ENCODE measurements around the gene C2.
"Not testable (repeated sequence)": the region's sequence is repeated elsewhere in the genome, so short reads cannot be mapped to it uniquely, and the experiment has no call there.

C2 gene

DNA sequence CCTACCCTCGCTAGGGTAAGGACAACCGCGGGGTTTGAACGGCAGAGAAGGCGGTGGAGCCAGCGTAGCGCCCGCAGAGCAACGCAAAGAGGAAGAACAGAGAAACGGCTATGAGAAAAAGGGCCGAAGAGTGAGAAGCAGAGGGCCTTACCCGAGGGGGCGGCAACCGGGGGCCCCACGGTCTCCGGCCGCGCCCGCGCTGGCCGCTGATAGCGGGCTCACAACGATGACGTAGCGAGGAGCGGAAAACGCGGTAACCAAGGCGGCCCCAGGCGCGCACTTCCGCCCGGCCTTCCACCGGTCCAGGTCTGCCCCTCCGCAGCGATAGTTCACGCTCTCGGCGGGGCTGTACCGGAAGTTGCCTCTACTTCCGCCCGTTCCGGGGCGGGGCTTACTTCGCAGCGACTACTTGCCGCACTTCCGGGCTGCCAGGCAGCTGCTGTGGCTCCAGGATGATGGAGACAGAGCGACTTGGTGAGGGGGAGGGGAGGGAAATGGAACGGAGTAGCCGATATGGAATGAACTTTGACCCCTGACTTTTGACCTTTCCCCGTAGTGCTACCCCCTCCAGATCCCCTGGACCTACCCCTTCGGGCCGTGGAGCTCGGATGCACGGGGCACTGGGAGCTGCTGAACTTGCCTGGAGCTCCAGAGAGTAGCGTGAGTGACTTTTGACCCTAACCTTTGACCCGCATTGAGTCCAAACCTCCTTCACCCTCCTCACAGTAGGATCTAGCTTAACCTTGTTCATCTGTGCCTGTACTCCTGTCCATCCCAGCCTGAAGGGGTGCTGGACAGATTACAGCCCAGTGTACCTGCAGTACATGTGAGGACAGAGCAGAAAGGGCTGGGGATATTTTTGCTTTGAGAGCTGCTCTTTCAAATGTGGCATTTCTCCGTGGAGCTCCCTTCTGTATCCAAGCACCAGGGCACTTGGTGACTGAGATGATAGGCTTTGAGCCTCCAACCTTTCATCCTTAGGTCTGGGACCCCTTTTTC is 31.5 kb downstream of the C2 start, which contains the start of the genes NELFE and SKIC2:
NELFE (minus strand) TSS at position 231 of the 999 bp plus-strand sequence. CDS start 525 bp downstream, outside the sequence.
SKIC2 (plus strand) TSS at position 435 of the 999 bp plus-strand sequence; CDS start at position 453, 18 bp downstream.
- peak; percentile 80 to 99 (median 95) for DNase-seq

DNA sequence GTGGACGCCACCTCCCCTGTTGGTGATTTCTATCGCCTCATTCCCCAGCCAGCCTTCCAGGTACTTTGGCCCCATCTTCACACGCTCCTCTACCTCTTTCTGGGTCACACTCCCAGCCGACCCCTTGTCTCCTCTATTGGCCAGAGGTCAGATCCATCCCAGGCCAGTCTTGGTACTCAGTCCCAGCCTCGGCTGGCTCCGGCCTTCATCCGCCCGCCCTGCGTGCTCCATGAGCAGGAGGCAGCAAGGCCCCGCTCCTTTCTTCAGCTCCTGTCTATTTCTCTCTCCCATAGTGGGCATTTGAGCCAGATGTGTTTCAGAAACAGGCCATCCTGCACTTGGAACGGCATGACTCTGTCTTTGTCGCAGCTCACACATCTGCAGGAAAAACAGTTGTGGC is 34.1 kb downstream of the C2 start:
- no peak for DNase-seq

DNA sequence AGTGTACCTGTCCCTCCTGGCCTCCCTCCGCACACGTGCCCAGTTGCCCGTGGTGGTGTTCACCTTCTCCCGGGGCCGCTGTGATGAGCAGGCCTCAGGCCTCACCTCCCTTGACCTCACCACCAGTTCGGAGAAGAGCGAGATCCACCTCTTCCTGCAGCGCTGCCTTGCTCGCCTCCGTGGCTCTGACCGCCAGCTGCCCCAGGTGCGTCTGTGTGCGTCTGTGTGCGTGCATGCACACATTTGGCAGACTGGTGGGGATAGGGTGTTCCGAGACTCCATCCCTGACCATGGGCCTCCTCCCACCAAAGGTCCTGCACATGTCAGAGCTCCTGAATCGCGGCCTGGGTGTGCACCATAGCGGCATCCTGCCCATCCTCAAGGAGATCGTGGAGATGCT is 36.4 kb downstream of the C2 start:
- DNase-seq = no peak

DNA sequence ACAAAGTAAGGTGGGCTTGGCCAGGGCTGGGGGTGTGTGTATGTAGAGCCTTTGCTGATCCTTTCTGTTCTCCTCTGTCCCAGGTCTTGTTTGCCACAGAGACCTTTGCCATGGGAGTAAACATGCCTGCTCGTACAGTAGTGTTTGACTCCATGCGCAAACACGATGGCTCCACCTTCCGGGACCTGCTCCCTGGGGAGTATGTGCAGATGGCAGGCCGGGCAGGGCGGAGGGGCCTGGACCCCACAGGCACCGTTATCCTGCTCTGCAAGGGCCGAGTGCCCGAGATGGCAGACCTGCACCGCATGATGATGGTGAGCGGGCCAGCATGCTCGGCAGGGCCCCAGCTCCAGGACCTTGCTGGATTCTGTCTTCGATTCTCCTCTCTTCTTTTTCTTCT is 38.2 kb downstream of the C2 start:
- no peak for DNase-seq

DNA sequence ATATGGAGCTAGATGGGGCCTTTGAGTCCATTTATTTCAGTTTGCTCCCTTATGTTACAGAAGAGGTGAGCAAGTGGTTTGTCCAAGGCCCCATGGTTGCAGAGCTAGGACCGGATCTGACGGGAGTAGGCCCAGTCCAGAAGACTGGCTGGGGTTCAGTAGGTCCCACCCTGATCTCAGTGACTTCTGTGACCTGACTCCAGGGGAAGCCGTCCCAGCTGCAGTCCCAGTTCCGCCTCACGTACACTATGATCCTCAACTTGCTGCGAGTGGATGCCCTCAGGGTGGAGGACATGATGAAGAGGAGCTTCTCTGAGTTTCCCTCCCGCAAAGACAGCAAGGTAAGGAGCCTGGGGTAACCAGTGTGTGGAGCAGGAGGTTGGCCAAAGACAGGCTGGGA is 39.0 kb downstream of the C2 start:
- DNase-seq = no peak

DNA sequence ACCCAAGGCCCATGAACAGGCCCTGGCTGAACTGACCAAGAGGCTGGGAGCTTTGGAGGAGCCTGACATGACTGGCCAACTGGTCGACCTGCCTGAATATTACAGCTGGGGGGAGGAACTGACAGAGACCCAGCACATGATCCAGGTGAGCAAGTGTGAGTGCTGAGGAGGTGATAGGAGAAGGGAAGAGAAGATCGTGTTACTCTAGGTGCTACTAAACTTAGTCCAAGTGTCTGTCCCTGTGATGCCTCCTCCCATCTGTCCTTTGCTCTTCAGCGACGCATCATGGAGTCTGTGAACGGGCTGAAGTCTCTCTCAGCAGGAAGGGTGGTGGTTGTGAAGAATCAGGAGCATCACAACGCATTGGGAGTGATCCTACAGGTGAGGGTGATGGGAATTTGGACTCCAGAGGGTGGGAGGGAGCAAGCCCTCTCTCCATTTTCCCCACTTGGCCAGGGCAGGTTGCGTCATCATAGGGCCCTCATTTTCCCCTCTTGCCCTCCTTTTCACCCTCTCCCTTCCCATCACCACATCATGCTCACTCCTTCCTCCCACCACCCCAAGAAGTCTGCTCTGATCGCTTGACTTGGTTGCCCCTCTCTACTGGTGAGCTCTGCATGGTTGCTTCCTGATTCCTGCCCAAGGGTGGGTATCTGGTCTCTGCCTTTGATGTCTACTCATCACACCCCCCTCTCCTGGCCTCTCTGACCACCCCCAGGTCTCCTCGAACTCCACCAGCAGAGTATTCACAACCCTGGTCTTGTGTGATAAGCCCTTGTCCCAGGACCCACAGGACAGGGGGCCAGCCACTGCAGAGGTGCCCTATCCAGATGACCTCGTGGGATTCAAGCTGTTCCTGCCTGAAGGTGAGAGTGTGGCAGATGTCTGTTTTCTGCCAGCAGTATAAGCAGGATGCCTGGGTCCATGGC is 39.7 kb downstream of the C2 start:
- no peak for DNase-seq

DNA sequence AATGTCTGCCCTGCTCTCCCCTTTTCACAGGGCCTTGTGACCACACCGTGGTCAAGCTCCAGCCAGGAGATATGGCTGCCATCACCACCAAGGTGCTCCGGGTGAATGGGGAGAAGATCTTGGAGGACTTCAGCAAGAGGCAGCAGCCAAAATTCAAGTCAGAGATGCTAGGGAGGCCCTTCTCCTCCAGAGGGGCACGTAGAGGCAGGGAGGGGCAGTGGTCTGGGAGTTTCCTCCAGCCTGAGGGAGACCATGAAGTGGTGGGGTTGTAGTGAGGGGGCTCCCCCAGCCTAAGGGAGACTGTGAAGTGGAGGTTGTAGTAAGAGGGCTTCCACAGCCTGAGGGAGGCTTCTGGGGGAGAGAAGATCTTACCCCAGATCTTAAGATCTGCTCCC is 40.4 kb downstream of the C2 start:
- no peak for DNase-seq

DNA sequence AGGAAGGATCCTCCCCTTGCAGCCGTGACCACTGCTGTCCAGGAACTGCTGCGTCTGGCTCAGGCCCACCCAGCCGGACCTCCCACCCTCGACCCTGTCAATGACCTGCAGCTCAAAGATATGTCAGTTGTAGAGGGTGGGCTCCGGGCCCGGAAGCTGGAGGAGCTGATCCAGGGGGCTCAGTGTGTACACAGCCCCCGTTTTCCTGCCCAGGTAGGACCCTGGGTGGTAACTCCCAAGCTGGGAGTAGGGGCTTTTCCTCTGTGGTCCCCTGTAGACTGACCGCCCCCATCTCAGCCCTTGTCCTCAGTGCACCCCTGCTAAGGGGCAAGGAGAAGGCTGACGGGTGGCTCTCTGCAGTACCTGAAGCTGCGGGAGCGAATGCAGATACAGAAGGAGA is 40.8 kb downstream of the C2 start:
- no peak for DNase-seq

DNA sequence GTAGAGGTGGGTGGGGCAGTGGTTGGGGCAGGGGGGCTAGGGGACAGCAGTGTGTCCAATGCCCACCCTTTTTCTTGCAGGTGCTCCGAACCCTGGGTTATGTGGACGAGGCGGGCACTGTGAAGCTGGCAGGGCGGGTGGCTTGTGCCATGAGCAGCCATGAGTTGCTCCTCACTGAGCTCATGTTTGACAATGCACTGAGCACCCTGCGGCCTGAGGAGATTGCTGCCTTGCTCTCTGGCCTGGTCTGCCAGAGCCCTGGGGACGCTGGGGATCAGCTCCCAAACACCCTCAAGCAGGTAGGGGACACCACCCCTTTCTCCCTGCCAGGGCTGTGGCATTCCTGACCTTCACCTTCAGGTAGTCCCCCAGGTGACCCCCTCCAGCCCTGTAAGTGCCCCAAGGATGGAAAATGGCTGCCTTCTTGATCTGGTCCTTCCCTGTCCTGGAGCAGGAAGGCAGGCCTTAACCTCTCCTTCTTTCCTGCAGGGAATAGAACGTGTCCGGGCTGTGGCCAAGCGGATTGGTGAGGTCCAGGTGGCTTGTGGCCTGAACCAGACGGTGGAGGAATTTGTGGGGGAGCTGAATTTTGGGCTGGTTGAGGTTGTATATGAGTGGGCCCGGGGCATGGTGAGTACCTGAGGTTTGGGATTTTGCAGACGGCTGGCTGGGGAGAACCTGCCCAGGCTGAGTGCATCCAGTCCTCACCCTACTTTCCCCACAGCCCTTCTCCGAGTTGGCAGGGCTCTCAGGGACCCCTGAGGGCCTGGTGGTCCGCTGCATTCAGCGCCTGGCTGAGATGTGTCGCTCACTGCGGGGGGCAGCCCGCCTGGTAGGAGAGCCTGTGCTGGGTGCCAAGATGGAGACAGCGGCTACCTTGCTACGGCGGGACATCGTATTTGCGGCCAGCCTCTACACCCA is 41.5 kb downstream of the C2 start:
- DNase-seq = no peak

DNA sequence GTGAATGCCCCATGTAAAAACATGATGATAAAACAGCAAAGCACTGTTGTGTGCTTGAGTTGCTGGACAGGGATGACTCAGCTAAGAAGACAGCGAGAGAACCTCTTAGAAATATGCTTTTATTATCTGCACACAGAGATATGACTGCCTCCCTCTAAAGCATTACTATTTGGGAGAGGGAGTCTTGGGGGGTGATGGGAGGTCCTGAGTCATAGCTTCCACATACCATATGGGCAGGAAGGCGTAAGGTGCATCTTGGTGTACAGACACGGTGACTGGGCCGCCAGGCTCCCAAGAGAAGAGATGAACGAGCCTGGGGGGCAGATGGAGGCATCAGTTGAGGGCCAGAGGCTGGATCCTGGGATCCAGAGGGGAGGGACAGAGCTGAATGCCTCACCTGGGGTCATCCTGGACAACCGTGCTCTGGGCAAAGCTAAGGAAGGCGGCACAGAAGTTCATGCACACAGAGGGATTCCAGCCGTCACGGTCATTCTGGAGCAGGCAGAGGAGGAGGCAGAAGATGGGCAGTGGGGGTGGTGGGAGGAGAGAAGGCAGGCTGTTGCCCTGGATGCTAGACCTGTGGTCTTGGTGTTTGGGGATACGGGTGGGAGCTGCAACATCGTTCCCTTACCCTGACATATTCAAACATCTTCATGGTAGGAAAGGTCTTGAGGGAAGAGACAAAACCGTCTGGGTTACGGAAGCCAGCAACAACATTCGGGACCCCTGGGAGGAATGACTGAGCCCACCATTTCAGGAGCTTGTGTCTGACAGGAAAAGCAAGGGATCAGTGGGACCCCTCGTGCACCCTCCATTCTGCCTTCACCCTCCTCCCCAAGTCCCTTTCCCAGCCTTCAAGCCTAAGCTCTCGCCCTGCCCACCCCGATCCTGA is 42.4 kb downstream of the C2 start:
- DNase-seq = no peak

DNA sequence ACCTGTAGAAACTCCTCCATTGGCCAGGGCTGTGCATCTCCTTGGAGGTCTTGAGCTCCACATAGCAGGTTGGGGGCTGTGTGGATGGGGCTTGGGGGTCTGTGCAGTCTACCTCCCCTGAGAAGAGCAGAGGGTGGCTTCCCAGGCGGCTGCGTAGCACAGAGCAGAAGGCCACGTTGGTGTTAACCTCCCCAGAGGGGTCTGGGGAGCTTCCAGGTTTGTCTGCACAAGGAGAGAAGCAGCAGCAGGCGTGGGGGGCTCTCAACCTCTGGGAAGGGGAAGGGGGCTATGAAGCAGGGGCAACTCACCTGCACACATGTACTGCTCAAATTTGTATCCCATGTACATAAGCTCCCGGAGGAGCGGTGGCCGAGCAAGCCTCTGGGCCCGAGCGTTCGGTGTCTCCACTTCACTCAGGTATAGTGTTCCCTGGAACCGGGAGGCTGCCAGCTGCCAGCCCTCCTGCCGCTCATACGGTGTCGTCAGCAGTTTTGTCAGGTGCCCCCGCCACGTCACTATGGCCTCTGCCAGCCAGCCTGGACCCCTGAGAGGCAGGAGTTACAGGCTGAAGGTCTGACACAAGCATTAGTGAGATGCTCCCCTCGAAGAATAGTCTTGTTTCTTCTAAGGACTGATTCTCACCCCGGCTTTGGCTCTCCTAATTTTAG is 43.2 kb downstream of the C2 start:
- DNase-seq = no peak

DNA sequence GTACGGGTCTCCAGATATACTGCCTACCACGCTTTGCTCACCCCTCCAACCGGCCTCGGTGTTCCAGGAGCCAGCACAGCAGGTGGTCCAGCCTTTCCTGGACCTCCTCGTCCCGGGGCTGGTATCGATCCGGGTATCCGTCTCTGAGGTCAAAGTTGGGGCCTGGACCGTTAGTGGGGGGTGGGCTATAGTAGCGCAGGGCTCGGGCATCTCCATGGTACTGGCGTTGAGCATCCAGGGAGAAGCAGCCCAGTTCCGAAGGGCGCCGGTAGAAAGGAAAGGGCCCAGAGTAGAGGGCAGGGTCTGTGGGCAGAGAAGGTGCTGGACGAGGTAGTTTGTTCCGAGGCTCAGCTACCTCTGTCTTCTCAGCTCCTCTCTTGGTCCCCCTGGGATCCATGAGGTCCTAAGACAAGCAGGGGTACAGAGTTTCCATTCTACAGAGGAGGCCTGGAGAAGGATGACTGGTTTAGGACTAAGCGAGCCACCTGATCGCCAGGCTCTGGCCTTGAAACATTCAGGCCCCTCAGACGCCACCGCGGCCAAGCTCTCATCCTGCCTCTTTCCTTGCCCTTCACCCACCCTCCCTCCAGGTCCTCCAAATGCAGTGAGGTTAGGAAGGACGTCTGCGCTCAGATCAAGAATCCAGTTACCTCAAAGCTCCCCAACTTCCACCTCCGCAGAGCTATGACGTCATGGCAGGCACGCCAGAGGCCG is 43.9 kb downstream of the C2 start:
- DNase-seq = peak in 1 of 14 donors; percentile 48

DNA sequence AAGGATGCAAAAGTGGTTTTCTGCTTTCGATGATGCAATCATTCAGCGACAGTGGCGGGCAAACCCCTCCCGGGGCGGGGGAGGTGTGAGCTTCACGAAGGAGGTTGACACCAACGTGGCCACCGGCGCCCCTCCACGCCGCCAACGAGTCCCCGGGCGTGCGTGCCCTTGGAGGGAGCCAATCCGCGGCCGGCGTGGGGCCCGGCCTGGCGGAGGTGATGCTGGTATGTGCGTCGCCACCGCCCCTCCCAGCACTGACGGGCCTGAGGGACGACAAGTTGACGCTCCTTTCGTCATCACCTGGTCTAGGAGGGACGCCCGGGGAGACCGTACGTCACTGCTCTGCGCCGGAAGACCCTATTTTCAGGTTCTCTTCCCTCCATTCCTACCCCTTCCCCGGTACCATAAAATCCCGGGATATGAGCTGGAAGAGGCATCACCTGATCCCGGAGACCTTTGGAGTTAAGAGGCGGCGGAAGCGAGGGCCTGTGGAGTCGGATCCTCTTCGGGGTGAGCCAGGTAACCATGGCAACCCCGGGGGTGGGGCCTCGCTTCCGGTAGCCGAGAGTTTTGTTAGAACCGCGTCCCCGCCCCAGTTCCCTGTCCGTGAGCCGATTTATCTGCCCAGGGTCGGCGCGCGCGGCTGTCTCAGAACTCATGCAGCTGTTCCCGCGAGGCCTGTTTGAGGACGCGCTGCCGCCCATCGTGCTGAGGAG is 44.6 kb downstream of the C2 start, which contains the start of gene DXO:
DXO (minus strand) TSS at position 146 of the 716 bp plus-strand sequence. CDS start 463 bp downstream, outside the sequence.
- DNase-seq = peak; percentile 74 to 99 (median 97)

DNA sequence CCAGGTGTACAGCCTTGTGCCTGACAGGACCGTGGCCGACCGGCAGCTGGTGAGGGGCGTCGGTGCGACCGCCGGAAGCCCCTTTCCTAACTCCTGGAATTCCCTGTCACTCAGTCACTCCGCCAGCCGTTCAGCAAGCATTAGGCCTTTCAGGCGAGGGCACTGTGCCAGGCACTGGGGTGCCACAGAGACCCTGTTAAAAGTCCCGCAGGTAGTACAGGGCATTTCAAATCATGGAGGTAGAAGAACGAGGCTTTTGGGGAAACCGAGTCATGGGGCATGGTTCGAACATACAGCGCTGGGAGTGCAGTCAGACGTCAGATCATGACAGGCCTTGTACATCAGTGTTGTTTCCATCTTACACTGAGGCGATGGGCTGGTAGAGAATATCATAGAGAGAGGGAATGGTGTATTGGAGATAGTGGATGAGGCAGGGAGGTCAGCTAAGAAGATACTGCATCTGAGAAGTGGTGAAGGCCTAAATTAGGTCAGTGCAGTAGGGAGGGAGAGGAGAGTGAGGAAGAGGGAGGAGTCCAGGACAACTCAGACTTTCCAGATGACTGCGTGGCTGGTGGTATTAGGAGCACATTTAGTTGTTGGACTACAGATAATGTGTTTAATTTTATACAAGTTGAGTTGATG is 45.3 kb downstream of the C2 start:
- peak in 1 of 14 donors; percentile 52 for DNase-seq

DNA sequence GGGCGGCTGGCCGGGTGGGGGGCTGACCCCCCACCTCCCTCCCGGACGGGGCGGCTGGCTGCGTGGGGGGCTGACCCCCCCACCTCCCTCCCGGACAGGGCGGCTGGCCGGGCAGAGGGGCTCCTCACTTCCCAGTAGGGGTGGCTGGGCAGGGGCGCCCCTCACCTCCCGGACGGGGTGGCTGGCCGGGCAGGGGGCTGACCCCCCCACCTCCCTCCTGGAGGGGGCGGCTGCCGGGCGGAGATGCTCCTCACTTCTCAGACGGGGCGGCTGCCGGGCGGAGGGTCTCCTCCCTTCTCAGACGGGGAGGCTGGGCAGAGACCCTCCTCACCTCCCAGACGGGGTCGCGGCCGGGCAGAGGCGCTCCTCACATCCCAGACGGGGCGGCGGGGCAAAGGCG is 48.5 kb downstream of the C2 start:
- DNase-seq = not testable (repeated sequence)

DNA sequence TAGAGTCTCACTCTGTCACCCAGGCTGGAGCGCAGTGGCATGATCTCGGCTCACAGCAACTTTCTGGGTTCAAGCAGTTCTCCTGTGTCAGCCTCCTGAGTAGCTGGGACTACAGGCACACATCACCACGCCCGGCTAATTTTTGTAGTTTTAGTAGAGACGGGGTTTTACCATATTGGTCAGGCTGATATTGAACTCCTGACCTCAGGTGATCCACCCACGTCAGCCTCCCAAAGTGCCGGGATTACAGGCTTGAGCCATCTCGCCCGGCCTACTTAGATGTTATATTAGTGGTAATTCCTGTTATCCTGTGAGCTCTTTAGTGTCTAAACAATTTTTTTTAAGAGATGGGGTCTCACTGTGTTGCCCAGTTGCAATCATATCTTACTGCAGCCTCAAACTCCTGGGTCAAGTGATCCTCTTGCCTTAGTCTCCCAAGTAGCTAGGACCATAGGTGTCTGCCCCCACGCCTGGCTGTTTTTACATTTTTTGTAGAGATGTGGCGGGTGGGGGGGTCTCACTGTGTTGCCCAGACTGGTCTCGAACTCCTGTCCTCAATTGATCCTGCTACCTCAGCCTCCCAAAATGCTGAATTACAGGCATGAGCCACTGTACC is 50.4 kb downstream of the C2 start:
- DNase-seq = no peak

DNA sequence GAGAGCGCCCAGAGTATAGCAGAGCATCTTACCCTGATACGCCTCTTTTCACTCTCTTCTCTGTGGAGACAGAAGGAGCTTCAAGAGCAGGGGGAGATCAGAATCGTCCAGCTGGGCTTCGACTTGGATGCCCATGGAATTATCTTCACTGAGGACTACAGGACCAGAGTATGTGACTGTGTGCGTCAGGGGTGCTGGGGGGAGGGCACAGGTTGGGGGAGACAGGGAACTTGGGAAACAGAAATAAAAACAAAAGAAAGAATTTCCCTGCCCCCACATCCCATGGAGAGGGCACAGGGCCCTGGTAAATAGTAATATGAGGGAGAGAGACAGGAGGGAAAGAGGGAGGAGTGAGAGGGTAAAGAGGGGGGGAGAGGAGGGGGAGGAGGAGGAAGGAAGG is 51.3 kb downstream of the C2 start:
- no peak for DNase-seq
